GM18517 (cell line): ENCODE measurements around the gene PPP1R11.

ENCODE experiments used
- ATAC-seq: cut with Tn5 transposase; IDR thresholded peaks from one replicate; pipeline ENCODE4 v1.9.1; 2021; ENCODE audit warnings: mild to moderate bottlenecking, moderate library complexity; ENCODE audit not compliant: unreplicated experiment

PPP1R11 gene

DNA sequence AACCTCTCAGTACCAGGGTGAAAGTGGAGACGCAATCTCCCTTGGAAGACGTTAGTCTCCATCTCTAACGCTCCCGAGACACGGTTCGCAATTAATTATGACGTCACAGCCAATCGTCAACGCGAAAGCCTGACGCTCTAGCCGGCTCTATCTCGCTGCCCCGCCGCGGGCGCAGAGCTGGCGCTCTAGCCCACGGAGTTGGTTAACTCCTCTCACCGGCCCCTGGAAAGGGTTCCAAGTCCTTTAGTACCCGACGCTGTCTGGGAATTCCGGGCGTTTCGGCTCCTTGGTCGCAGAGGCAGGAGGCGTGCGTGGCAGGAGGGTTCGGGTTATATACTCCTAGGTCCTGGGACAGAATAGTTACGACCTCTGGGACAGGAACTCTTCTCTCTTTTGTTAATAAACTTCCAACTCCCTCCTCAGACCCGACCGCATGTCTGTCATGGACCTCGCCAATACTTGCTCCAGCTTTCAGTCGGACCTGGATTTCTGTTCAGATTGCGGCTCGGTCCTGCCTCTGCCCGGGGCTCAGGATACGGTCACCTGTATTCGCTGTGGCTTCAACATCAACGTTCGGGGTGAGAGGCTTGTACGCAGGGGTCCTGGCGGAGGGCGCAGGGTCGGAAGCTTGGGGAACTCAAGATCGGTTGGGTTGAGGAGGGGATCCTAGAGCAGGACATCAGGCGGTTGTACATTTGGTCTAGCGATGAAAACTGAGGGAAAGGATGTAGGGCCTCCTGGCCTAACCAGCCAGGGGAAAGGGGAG, 5.7 kb upstream of the PPP1R11 start, which contains the start of gene POLR1H:
TSS of gene POLR1H (plus strand) at position 174 of the 766 bp plus-strand sequence. CDS start at position 434, 260 bp downstream.
- peak; percentile 88 for ATAC-seq

DNA sequence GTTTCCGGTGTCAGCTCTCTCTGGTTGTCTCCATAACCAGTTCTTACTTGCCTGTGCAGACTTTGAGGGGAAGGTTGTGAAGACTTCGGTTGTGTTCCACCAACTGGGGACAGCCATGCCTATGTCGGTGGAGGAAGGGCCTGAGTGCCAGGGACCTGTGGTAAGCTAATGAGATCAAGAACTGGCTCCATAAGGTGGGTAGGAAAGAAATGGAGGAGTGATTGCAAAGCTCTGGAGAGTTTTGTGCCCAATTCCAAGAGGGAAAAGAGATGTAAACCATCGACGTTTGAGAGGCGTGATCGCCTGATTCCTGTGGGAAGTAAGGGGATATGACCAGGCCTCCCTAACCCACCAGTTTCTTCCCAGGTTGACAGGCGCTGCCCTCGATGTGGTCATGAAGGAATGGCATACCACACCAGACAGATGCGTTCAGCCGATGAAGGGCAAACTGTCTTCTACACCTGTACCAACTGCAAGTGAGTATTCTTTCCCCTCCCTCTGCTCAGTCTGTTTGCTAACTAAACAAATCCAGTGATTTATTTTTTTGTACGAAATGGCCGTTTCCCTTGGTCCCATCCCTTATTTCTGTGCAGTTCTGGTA, 5.0 kb upstream of the PPP1R11 start:
- no peak for ATAC-seq

DNA sequence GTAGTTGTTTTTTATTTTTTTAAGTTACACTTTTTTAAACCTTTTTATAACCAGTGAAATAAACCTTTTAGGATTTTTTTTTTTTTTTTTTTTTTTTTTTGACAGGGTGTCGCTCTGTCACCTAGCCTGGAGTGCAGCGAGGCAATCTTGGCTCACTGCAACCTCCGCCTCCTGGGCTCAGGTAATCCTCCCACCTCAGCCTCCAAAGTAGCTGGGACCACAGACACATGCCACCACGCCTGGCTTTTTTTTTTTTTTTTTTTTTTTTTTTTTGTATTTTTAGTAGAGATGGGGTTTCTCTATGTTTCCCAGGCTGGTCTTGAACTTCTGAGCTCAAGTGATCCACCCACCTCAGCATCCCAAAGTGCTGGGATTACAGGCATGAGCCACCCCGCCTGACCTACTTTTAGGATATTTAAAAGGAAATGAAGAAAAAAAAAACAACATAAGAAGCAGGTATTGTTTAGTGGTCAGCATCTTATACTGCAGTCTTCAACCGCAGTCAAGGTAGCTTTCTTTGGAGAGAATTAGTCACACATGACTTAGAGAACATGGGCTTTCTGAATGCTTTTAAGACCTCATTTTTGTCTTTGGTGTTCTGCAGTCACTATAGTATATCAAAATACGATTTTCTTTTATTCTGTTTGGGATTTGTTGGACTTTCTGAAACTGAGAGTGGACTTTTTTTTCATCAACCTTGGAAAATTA, 4.4 kb upstream of the PPP1R11 start:
- ATAC-seq, result no peak

DNA sequence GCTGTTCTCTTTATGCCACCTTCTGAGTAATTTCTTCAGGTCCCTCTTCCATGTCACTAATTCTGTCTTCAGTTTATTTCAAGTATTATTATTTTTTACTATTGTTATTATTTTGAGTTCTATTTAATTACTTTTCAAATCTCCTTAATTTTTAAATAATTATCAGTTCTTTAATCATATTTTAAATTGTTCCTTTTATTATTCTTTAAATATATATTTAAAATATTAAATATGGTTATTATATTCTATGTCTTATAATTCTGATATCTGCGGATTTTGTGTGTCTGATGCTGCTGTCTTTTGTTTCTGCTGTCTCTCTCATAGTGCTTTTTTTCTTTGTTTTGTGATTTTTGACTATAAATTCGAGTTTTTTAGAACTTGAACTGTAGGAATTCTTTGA, 3.7 kb upstream of the PPP1R11 start:
- ATAC-seq, result no peak

DNA sequence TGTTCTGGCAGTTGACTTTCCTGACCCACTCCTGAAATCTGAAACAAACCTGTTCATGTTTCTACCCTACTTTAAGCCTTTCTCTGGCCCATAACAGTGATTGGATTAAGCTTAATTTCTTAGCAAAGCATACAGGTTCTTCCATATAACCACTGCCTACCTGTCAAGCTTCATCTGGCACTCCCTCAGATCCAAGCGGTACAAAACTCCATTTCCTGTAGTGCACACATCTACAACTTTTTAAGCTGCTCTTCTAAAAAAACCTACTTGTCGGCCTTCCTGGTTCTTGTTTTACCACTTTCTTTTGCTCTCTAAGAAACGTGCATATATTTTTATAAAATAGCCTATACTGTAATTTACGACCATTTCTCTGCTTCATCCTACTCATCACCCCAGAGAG, 916 bp upstream of the PPP1R11 start:
- no peak for ATAC-seq

DNA sequence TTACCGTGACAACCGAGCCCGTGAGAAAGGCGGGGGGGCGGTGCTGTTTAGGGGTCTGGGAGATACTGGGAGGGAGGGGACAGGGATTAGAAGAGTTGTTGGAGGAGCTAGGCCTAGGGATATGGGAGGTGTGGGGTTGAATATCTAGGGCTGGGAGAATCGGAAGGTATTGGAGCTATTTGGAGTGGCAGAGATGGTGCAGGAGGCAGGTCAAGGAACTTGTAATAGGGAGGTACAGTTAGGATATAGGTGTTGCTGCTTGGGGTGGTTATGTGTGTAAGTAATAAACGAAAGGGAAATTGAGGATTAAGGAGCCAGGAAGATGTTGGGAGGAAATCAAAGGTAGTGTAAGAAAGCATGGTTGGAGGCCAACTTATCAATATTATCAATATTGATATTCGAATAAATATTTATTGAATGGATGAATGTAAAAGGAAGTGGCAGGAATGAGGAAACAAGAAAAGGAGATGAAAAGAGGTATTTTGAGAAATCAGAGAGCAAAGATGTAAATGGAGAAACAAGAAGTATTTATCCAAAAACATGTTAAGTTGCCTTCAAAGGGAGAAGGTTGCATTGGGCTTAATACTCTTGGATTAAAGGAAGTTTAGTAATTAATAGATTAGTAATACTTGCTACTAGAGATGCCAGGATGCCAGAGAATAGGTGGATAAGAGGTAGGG, 602 bp downstream of the PPP1R11 start:
- no peak for ATAC-seq

DNA sequence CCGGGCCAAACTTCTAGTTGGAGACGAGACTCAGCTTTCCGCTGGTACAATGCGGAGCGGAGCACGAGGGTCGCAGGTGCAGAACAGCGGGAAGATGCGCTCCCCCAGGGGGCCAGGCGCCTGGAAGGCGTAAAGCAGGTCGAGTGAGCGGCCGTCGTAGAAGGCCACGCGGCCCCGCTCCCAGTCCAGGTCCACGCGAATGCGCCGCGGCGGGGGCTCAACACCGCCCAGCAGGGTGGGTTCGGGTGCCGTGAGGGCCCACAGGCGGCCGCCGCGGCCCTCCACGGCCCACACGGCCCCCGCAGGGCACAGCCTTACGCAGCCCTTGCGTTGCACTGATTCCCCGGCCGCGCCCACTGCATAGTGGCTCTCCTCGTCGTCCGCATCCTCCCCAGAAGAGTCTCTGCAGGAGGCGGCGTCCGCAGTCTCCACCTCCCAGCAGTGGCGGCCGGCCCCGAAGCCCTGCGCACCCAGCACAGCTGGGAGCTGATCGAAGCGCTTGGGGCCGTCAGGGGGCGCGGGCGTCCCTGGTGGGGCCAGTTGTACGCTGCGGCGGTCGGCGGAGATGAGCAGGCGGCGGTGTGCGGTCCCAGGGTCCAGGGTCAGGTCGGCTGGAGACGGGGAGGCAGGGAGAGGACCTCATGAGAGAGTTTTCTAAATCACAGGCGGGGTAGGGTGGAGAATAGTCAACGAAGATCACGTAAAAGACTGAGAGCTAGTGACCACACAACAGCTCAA, 4.3 kb downstream of the PPP1R11 start:
- ATAC-seq, result no peak

DNA sequence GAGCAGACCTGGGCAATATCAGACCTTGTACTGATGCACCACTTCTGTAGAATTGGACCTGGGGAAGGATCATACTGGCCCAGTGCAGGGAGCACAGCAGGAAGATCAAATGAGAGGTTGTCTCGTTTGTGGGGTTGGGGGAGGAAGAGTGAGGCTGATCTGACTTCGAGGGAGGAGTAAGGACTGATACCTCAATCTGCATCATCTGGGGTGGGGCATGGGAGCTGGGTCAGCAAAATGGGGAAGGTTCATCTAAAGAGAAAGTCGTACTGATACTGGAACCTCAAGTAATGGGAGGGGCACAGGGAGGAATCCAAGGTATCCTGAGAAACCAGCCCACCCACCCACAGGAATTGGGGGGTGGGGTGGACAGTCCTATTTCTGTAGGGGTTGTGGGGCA, 4.9 kb downstream of the PPP1R11 start:
- ATAC-seq, result no peak

DNA sequence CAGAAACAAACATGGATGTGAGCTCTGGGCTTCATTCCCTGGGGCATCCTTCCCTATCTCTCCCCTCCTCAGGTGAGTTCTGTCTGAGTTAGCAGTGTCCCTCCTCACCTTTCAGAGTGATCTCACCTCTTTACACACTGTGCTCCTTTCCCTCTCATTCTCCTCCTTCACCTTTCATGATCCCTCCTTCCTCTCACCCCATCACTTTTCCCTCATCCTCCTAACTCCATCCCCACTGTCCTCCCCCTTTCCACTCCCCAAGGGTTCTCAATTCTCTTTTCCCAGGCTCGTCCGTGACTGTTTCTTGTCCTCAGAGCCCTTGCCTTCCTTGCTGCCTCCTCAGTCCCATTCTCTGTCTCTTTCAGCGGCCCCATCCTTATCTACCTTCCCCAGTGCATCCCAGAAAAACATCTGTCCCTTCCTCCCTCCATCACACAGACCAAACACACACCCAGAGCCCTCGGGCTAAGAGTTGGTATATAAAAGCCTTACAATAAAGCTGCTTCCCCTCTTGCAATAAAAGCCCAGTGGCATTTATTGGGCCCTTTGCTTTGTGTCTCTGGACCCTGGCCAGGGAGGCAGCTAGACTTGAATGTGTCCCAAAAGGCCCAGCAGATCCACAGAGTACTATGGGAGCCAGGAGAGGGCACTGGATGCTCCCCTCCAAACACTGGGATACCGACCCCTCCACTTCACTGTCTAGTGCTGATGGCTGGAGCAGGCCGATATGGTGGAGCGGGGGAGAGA, 6.7 kb downstream of the PPP1R11 start:
- no peak for ATAC-seq

DNA sequence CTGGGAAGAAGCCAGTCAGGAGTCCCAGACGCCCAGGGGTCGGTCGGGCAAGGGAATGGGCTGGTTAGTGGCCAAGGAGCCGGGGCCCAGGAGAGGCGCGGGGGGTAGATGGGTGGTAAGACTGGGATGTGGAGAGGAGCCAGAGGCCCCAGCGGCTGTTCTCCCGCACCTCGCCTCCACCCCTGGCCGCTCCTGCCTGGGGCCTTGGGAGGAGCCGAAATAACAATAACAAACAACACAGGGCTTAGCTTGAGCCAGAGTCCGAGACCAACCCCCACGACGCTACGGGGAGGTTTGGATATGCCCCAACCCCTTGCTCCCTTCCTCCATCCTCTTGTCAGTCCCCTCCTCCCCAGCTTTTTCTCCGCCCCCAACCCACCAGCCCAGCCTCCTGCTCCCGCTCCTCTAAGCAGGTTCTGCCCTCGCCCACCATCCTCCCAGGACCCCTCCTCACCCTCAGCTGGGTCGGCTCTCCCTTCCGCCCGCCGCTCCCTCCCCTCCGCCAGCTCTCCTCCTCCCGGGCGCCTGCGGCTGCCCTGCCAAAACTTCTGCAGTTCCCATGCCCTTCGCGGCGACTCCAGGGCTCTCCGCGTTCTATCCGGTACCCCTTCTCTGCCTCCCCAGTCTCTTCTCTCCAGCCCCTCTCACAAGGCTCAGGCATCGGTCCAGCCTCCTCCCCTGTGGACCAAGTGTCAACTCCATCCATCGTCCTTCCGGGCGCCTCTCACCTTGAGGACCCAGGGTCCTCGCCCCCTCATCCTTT, 7.5 kb downstream of the PPP1R11 start:
- ATAC-seq, result no peak

DNA sequence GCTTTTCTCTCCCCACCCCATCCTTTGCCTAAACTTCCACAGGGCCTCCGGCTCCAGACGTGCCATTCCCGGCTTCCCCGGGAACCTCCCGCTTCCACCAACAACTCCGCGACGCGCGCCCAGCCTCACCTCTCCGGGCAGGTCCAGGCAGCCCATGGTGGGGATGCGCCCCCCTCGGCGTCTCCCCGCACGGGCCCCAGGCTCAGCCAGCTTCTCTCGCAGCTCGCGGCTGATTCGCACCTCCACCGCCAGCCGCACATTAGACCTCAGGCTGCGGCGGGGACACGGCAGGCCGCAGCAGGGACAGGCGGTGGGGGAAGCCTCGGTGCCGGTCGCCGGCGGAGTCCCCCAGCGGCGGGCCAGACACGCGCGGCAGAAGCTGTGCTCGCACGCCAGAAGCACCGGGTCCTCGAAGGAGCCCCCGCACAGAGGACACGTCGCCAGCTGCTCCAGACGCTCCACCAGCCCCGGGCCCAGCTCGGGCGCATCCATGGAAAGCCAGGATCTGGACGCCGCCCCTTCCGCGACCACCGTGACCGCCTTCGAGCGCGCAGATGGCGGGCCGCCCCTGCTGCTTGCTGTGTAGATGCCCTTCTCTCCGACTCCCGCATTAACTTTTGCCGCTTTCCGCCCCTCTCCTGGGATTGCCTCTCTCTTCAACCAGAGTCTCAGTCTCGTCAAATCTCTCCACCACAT, 8.2 kb downstream of the PPP1R11 start, which contains the start of gene RNF39:
TSS of gene RNF39 (minus strand) at position 676 of the 696 bp plus-strand sequence. CDS start at position 492, 184 bp downstream.
- no peak for ATAC-seq

DNA sequence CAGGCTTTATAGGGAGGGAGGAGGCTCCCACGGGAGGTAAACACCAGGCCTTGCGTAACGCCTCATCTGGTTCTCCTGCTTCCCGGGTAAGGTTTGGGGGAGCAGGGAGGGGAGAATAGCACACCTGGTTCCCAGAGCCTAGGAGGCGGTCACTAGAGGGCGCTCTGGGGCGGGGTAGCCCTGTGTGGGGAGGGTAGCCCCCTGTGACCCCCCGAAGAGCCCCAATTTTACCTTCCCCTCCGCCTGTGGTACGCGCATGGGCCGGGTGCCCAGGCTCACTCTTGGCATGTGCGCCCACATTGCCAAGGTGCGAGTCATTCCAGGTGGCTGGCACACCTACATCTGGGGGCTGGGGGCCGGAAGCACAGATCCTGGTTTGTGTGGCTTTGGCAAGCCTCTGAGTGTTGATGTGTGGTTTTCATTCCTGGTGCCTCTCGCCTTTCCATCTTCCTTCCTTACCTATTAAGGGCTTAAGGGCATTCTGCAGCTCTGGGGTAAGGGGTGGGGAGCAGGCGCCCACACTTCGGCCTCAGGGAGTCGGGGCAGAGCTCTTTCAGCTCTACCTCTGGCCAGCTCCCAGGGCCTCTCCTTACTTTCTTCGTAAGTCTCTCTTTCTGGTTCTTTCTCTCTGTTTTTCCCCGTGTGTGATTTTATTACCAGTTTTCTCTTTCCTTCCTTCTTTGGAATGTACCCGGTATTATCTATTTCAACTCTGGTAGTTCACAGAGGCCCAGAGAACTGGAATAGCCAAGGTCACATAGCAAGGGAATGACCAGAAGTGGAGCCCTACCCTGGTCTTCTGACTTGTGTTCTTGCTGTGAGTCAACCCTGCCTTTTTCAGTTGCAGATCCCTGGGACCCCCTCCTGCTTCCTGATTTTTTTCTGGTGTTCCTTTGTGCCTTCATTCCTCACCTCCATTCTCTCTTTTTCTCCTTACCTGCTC, 9.1 kb downstream of the PPP1R11 start:
- ATAC-seq, result no peak

DNA sequence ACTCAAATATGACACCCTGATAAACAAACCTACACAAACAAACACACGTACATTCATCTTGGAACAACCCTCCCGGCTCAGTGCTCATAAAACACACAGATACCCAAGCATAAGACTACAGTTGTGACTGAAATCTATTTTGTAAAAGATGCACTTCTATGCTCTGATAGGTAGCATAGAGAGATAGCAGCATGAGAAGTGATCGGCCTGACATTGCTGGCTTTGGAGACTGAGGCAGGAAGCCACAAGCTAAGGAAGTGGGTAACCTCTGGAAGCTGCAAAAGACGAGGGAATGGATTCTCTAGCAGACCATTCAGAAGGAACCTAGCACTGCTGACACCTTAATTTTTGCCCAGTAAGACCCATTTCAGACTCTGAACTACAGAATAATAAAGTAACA, 10.2 kb downstream of the PPP1R11 start:
- ATAC-seq, result no peak

DNA sequence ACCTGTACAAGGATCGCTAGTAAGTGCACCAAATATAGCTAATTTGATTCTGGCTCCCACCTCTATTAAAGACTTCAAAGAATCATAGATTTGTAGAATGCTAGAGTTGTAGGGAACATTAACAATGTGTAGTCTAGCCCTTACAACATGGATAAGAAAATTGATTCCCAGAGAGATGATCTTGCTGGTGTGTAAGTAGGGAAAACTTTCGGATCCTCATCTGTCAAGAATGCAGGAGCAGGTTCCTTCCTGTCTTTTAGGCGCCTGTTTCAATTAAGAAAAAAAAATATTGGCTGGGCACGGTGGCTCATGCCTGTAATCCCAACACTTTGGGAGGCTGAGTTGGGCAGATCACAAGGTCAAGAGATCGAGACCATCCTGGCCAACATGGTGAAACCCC, 20.9 kb downstream of the PPP1R11 start:
- ATAC-seq, result no peak

DNA sequence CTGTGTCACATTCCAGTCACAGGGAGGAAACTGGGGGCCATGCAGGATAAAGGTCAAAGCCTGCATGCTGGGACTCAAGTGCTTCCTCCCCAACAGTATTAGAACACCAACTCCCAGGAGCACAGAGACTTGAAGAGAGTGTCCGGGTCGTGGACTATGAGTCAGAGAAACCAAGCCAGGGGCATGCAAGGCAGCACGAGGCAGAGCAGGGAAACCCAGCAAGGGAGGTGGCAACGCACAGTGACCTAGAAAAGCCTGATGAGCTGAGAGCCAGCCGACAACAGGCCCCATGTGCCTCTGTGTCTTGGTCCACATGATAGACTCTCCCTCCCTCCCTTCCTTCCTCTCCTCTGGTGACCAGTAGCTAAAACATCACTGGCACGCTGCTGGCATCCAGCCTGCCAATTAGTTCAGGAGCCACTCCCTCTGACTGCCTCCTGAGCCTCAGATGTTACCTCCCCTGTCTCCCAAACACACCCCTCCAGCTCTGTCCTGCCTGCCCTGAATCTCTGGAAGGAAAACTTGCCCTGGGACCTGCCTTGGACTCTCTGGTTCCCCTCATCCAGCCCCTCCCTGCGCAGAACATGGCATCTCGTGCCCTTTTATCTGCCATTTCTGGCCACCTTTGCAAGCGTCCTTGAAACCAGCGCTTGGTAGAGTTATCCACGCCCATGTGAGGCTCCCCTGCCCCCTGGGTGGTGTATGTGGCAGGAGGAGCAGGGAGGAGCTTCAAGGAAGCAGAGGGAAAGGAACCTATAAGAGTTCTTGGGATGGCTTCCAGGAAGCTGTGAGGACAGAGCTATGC, 24.8 kb downstream of the PPP1R11 start:
- ATAC-seq, result no peak

DNA sequence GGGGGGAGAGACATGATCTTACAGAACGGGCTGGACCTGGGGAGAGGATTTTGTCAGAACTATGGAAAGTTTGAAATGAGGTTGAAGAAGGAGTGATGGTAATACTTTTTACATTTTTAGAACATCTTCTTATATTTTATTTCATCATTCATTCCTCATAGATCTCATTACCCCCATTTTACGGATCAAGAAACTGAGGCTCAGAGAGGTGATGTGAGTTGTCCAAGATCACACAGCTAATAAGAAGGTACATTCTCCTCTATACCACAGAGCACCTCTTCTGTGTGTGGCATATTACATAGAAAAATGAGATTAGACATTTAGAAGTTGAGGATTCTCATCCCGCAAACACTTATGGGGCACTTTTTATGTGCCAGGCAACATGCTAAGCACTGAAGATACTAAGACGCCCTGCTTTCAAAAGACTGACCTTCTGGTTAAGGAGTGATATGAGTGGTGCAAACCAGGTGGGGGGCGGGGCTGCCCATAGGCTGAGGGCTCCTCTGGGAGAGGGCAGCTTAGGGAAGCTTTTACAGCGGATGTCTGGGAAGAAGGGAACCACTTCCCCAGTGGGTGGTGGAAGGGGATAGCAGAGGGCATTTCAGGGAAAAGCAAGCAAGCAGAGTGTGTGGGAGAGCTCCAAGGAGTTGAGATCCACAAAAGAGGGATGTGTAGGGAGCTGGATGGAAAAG, 26.0 kb downstream of the PPP1R11 start:
- ATAC-seq, result no peak
